ENCODE measurements around the gene DNAH2. TPM values are rescaled to one million over a fixed set of nuclear protein-coding genes. Genes with fewer than 3 reads are reported as not detected.

The DNAH2 gene
- total and polyA plus RNA-seq, 2 experiments from 2014 or later: 0.38 TPM; not detected in 1

GRCh38 chr17:7781429-7781828 lies 63.9 kb downstream of the DNAH2 start:
- no peaks in the 10 kb centered on the region for H3K9me3 Mint-ChIP-seq
- no peak overlapping the region for H3K4me2 ChIP-seq
- ATAC-seq (no peak), DNase-seq (ENCODE audit: low spot score) (no peak)
- H3K4me3 ChIP-seq: no peak overlapping the region
- H3K4me1 Mint-ChIP-seq: no peaks in the 10 kb centered on the region
- no peak for TF ChIP-seq EZH2phosphoT487 (IDR thresholded peaks at IDR 0.05; ENCODE audit: unreplicated experiment)
- TF ChIP-seq POLR2AphosphoS5 (IDR thresholded peaks at IDR 0.05; ENCODE audit: low read depth): no peak
- TF ChIP-seq ZNF114 (CRISPR knock-in tag; IDR thresholded peaks at IDR 0.05): no peak
- TF ChIP-seq NANOG (IDR thresholded peaks at IDR 0.05; ENCODE audit: borderline replicate concordance): no peak
- TF ChIP-seq ZNF331 (CRISPR knock-in tag; IDR thresholded peaks at IDR 0.05; ENCODE audit: low read depth): no peak
- TF ChIP-seq STAT1 (IDR thresholded peaks at IDR 0.05; ENCODE audit: unreplicated experiment): no peak
- no peak for TF ChIP-seq CTCF (conservative IDR thresholded peaks at IDR 0.05; ENCODE audit: low read depth in 2 of 2)
- no peak for TF ChIP-seq ZNF462 (CRISPR knock-in tag; IDR thresholded peaks at IDR 0.05)
- no peak for TF ChIP-seq EZH2 (IDR thresholded peaks at IDR 0.05; ENCODE audit: low read depth, unreplicated experiment)
- no peak for TF ChIP-seq JUNB (IDR thresholded peaks at IDR 0.05; ENCODE audit: unreplicated experiment)
- TF ChIP-seq CREB1 (CRISPR knock-in tag; IDR thresholded peaks at IDR 0.05; ENCODE audit: low read depth): no peak
- no peak for TF ChIP-seq REST (IDR thresholded peaks at IDR 0.05; ENCODE audit: unreplicated experiment)
- no peak for TF ChIP-seq ETS1 (IDR thresholded peaks at IDR 0.05)
- H3F3A ChIP-seq (replicated peaks; ENCODE audit: low read depth): no peaks in the 10 kb centered on the region
- H3K27ac ChIP-seq (ENCODE audit: low read depth): no peak overlapping the region
- no peak overlapping the region for H2AFZ ChIP-seq
- no peaks in the 10 kb centered on the region for H3K4me1 ChIP-seq (ENCODE audit: insufficient read depth)
- H3K27me3 Mint-ChIP-seq (ENCODE audit: insufficient read depth, low read depth, poor library complexity): peaks cover 2% of the 10 kb centered on the region
- no peaks in the 10 kb centered on the region for H4K20me1 ChIP-seq (replicated peaks; ENCODE audit: insufficient read depth)
- no peaks in the 10 kb centered on the region for H3K36me3 Mint-ChIP-seq (ENCODE audit: low read depth)
- no peak overlapping the region for H3K4me3 Mint-ChIP-seq
- H3K27me3 ChIP-seq (ENCODE audit: insufficient read depth): no peaks in the 10 kb centered on the region
- no peaks in the 10 kb centered on the region for H3K36me3 ChIP-seq (ENCODE audit: insufficient read depth)
- no peaks in the 10 kb centered on the region for H3K79me2 ChIP-seq (replicated peaks; ENCODE audit: insufficient read depth)
- no peak overlapping the region for H3K27ac Mint-ChIP-seq
- H3K9me2 ChIP-seq (ENCODE audit: insufficient read depth): no peaks in the 10 kb centered on the region

All from GM23338 (cell line).